ENCODE data around the gene BPIFA1. TPM values are rescaled to one million over a fixed set of nuclear protein-coding genes. Genes with fewer than 3 reads are reported as not detected.

Gene BPIFA1
- total and polyA plus RNA-seq, 2 of the 8 experiments (the other 6 are each of a cell fraction or from before 2014, with no cell fraction given), result not detected

DNA sequence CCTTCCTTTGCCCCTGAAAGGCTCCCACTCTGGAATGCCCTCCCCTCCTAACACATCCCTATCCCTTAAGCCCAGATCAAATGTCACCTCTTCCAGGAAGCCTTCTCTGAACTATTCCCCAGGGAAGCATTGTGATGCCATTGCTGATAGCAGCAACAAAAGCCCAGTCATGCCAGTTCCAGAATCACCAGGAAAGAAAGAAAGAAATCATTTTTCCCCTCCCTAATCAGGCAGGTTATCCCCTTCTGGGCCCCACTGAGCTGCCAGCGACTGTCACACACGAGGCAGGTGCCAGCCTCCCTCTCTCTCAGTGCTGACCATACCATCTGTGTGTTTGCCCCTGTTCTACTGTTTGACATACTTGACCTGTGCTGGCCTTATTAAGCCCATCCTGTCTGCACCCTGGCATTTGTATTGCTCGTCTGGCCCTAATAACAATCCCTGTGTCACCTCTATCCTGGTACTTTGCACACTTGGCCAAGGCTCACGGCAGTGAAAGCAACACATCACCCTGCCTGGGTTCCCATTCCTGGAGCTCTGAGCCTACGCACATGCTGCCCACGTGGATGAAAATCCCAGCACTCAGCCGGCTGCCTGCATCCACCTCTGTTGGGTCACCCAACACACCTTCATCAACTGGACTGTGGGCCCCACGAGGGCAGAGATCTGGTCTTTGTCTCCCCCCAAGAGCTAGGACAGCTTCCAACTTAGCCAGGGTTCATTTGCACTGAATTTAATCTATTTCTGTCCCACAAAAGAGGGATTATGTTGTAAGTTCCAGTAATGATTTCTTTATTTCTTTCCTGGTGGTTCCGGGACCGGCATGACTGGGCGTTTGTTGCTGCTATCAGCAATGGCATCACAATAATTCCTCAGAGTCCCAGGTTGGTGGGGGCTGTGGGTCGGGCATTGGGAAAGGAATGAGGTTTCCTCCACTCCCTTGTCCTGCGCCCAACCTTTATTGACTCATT is 42.0 kb downstream of the BPIFA1 start (continued):
- no peak for TF ChIP-seq GTF2F1 (IDR thresholded peaks at IDR 0.05; ENCODE audit: borderline replicate concordance, low read depth, low read length)
- TF ChIP-seq, protein P1, sequence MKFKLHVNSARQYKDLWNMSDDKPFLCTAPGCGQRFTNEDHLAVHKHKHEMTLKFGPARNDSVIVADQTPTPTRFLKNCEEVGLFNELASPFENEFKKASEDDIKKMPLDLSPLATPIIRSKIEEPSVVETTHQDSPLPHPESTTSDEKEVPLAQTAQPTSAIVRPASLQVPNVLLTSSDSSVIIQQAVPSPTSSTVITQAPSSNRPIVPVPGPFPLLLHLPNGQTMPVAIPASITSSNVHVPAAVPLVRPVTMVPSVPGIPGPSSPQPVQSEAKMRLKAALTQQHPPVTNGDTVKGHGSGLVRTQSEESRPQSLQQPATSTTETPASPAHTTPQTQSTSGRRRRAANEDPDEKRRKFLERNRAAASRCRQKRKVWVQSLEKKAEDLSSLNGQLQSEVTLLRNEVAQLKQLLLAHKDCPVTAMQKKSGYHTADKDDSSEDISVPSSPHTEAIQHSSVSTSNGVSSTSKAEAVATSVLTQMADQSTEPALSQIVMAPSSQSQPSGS (IDR thresholded peaks at IDR 0.05; ENCODE audit: low read length), result no peak
- no peak for TF ChIP-seq RXRA (IDR thresholded peaks at IDR 0.05; ENCODE audit: insufficient read depth, low read depth, low read length)
- TF ChIP-seq TAF1 (IDR thresholded peaks at IDR 0.05; ENCODE audit: low read depth, low read length), result no peak
- TF ChIP-seq, protein P2, sequence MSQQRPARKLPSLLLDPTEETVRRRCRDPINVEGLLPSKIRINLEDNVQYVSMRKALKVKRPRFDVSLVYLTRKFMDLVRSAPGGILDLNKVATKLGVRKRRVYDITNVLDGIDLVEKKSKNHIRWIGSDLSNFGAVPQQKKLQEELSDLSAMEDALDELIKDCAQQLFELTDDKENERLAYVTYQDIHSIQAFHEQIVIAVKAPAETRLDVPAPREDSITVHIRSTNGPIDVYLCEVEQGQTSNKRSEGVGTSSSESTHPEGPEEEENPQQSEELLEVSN (IDR thresholded peaks at IDR 0.05), result no peak
- TF ChIP-seq SIRT6 (IDR thresholded peaks at IDR 0.05; ENCODE audit: low read length), result no peak
- TF ChIP-seq, protein P3, sequence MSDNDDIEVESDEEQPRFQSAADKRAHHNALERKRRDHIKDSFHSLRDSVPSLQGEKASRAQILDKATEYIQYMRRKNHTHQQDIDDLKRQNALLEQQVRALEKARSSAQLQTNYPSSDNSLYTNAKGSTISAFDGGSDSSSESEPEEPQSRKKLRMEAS (IDR thresholded peaks at IDR 0.05), result no peak
